Neural cell (in vitro differentiated cells): ENCODE measurements around the gene SOX13. TPM values are rescaled to one million over a fixed set of nuclear protein-coding genes. Genes with fewer than 3 reads are reported as not detected.

Experiments
- H2AFZ ChIP-seq: fragments of 200-600, 300-800 bp; sonication (generic), shearing (Covaris generic); 2 replicates; pipeline ENCODE4 v1.6.0; 2014; ENCODE audit warnings: low read depth, mild to moderate bottlenecking, antibody characterized with exemption, low read length, moderate library complexity
- H3F3A ChIP-seq: fragments of 200-600 bp; shearing (Covaris generic); 2 replicates; pipeline ENCODE4 v1.6.1; 2016; ENCODE audit warnings: mild to moderate bottlenecking, moderate library complexity, mixed read lengths, antibody characterized with exemption, low read length; ENCODE audit not compliant: insufficient read depth, poor library complexity, severe bottlenecking
- H3K27ac ChIP-seq: fragments of 200-600, 300-800 bp; sonication (generic), shearing (Covaris generic); 2 replicates; pipeline ENCODE4 v1.5.1; 2014; ENCODE audit warnings: mild to moderate bottlenecking, low read length, moderate library complexity
- H3K27me3 ChIP-seq: fragments of 300-800, 200-600 bp; sonication (generic), shearing (Covaris generic); 2 replicates; pipeline ENCODE4 v1.6.0; 2014; ENCODE audit warnings: mild to moderate bottlenecking, low read depth, low read length, moderate library complexity; ENCODE audit not compliant: insufficient read depth
- H3K36me3 ChIP-seq: fragments of 300-800, 200-600 bp; sonication (generic), shearing (Covaris generic); 2 replicates; pipeline ENCODE4 v1.5.1; 2014; ENCODE audit warnings: mild to moderate bottlenecking, antibody characterized with exemption, low read length, moderate library complexity; ENCODE audit not compliant: insufficient read depth
- H3K4me2 ChIP-seq: fragments of 300-800, 200-600 bp; sonication (generic), shearing (Covaris generic); 2 replicates; pipeline ENCODE4 v1.6.0; 2014; ENCODE audit warnings: mild to moderate bottlenecking, low read length
- H3K4me3 ChIP-seq: fragments of 300-800, 200-600 bp; sonication (generic), shearing (Covaris generic); 2 replicates; pipeline ENCODE4 v1.5.1; 2014; ENCODE audit warnings: mild to moderate bottlenecking, low read length, moderate library complexity
- H3K79me2 ChIP-seq: fragments of 200-600 bp; shearing (Covaris generic); replicated peaks from 2 replicates; pipeline ENCODE4 v1.6.0; 2014; ENCODE audit warnings: mild to moderate bottlenecking, low read length, moderate library complexity; ENCODE audit not compliant: insufficient read depth
- H3K9ac ChIP-seq: fragments of 300-800, 200-600 bp; sonication (generic), shearing (Covaris generic); 2 replicates; pipeline ENCODE4 v1.6.1; 2016; ENCODE audit warnings: mild to moderate bottlenecking, low read length, mixed read lengths
- H3K9me2 ChIP-seq: fragments of 200-600 bp; shearing (Covaris generic); 2 replicates; pipeline ENCODE4 v1.6.1; 2016; ENCODE audit warnings: mild to moderate bottlenecking, low read length, mixed read lengths; ENCODE audit not compliant: insufficient read depth
- H3K9me3 ChIP-seq: fragments of 200-600, 300-800 bp; sonication (generic), shearing (Covaris generic); 2 replicates; pipeline ENCODE4 v1.6.1; 2016; ENCODE audit warnings: mild to moderate bottlenecking, mixed run types, low read length, moderate library complexity, mixed read lengths
- H4K20me1 ChIP-seq: fragments of 200-600 bp; shearing (Covaris generic); 2 replicates; pipeline ENCODE4 v1.6.1; 2016; ENCODE audit warnings: mild to moderate bottlenecking, mixed run types; ENCODE audit not compliant: insufficient read depth
- CTCF ChIP-seq: fragments of 450-650 bp; IDR thresholded peaks from 2 replicates; pipeline ENCODE4 v1.5.1; 2014; ENCODE audit warnings: antibody characterized with exemption, mild to moderate bottlenecking, moderate library complexity; ENCODE audit not compliant: poor library complexity, severe bottlenecking
- EP300 ChIP-seq: fragments of 450-650 bp; conservative IDR thresholded peaks from 2 replicates; pipeline ENCODE4 v1.6.1; 2014; ENCODE audit warnings: antibody characterized with exemption, mild to moderate bottlenecking, moderate library complexity; ENCODE audit not compliant: poor library complexity, severe bottlenecking
- EZH2 ChIP-seq: fragments of 200-600, 300-800 bp; shearing (Covaris generic), sonication (generic); IDR thresholded peaks from 2 replicates; pipeline ENCODE4 v1.6.1; 2014; ENCODE audit warnings: antibody characterized with exemption, low read length, borderline replicate concordance, mild to moderate bottlenecking; ENCODE audit not compliant: insufficient read depth, poor library complexity, severe bottlenecking
- MXI1 ChIP-seq: fragments of 450-650 bp; conservative IDR thresholded peaks from 2 replicates; pipeline ENCODE4 v1.6.1; 2014; ENCODE audit warnings: antibody characterized with exemption, mild to moderate bottlenecking; ENCODE audit not compliant: poor library complexity, severe bottlenecking
- POLR2AphosphoS5 ChIP-seq: IDR thresholded peaks from 2 replicates; pipeline ENCODE4 v1.6.1; 2012
- RAD21 ChIP-seq: fragments of 450-650 bp; conservative IDR thresholded peaks from 2 replicates; pipeline ENCODE4 v1.6.1; 2014; ENCODE audit warnings: antibody characterized with exemption, mild to moderate bottlenecking, moderate library complexity
- REST ChIP-seq: IDR thresholded peaks from 2 replicates; pipeline ENCODE4 v1.6.1; 2012; ENCODE audit warnings: borderline replicate concordance
- SMC3 ChIP-seq: fragments of 450-650 bp; conservative IDR thresholded peaks from 2 replicates; pipeline ENCODE4 v1.6.1; 2014; ENCODE audit warnings: antibody characterized with exemption, mild to moderate bottlenecking, moderate library complexity; ENCODE audit not compliant: poor library complexity
- TAF1 ChIP-seq: IDR thresholded peaks from 2 replicates; pipeline ENCODE4 v1.6.1; 2012; ENCODE audit warnings: low read depth
- polyA plus RNA-seq: library from polyadenylated mRNA; depleted of rRNA; stranded (reverse); fragments of >200 nt; gene quantifications from 2 replicates; pipeline ENCODE4 v1.2.3, GENCODE V29; 2014

The SOX13 gene
- polyA plus RNA-seq, 1 donor from 2014 or later: 1.7 TPM

- Histone ChIP-seq H3K4me2 (no peak overlapping the region), H3K27ac (no peak overlapping the region), H3K4me3 (no peak overlapping the region), H3K9me2 (no peaks in the 10 kb centered on the region), H4K20me1 (no peaks in the 10 kb centered on the region), H3F3A (no peaks in the 10 kb centered on the region), H2AFZ (no peak overlapping the region), H3K9me3 (no peaks in the 10 kb centered on the region), H3K27me3 (no peaks in the 10 kb centered on the region), H3K9ac (no peak overlapping the region), H3K36me3 (no peaks in the 10 kb centered on the region), H3K79me2 (no peaks in the 10 kb centered on the region)
- TF ChIP-seq CTCF (no peak), RAD21 (no peak), MXI1 (no peak), SMC3 (no peak), EZH2 (no peak), REST (no peak), EP300 (no peak), TAF1 (no peak), POLR2AphosphoS5 (no peak)
These were observed 22.1 kb downstream of the SOX13 start for GRCh38 chr1:204094856-204095634.

DNA sequence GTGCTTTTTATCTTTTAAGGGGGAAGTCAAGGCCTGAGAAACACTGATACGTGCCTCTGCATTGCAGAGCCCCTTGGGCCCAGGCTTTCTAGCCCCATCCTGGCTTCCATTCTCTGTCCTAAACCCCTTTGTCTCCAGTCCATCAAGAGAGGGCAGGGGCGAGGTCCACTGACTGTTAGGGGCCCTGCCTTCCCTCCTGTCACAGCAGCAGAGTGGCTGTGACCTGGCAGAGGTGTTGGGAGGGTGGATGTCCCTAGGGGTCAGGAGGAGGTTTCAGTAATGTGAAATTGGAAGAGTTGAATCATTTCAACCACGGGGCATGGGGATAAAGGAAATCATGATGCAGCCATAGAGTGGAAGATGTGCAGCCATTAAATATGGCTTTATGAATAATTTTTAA is 24.0 kb downstream of the SOX13 start:
- Histone ChIP-seq H3K27me3 (no peaks in the 10 kb centered on the region), H3F3A (no peaks in the 10 kb centered on the region), H4K20me1 (no peaks in the 10 kb centered on the region), H3K4me3 (no peak overlapping the region), H2AFZ (no peak overlapping the region), H3K79me2 (no peaks in the 10 kb centered on the region), H3K9ac (no peak overlapping the region), H3K4me2 (no peak overlapping the region), H3K27ac (no peak overlapping the region), H3K9me3 (no peaks in the 10 kb centered on the region), H3K36me3 (no peaks in the 10 kb centered on the region), H3K9me2 (no peaks in the 10 kb centered on the region)
- TF ChIP-seq POLR2AphosphoS5: no peak
- no peak for TF ChIP-seq SMC3
- TF ChIP-seq EZH2: no peak
- no peak for TF ChIP-seq CTCF
- no peak for TF ChIP-seq EP300
- no peak for TF ChIP-seq RAD21
- TF ChIP-seq MXI1: no peak
- TF ChIP-seq TAF1: no peak
